ENCODE results near the gene HPS4.

The HPS4 gene

GRCh38 chr22:26499188-26499703 is 15.7 kb upstream of the HPS4 start:
- no peak for DNase-seq (ENCODE audit: low read depth in 2 of 2)

DNA sequence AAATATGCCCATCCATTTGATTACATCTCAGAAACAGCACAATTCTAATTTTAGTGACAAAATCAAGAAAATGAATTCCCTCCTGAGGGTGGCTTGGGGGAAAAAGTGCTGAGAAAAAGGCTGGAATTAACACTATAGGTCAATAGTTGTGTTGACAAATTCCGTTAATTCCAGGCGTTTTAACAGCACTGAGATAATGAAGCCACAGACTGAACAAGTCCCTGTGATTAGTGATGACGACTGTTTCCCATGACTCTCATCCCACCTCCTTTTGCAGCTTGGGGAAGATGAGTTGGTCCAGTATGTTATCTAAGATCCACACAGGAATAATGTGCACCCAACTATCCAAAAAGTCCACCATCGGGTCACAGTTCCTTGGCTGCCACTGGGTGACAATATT is 12.9 kb upstream of the HPS4 start:
- no peak for DNase-seq (ENCODE audit: low read depth in 2 of 2)

- no peak for DNase-seq (ENCODE audit: low read depth in 2 of 2)
These were observed 10.9 kb upstream of the HPS4 start for GRCh38 chr22:26494506-26494905.

- no peak for DNase-seq (ENCODE audit: low read depth in 2 of 2)
These were observed 8.6 kb upstream of the HPS4 start for GRCh38 chr22:26492220-26492619.

- DNase-seq (ENCODE audit: low read depth in 2 of 2): no peak
These were observed 6.0 kb upstream of the HPS4 start for GRCh38 chr22:26489447-26490036.

DNA sequence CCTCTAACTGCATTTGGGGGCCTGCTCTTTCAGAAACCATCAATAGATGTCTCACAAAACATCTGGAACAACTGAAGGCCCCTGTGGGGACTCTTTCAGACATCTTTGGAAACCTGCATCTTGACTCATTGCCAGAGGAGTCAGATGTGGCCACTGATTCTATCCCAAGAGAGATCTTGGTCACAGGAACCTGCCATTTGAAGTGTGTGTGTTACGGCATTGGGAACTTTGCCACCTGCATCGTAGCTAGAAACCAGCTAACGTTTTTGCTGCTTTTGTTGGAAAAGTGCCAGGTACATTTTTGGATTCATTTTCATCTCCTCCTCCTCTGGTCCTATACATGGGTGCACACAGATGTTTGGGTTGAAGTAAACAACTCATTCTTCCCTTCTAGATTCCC is 4.4 kb upstream of the HPS4 start:
- DNase-seq (ENCODE audit: low read depth in 2 of 2): no peak

GRCh38 chr22:26486394-26486793 is 2.8 kb upstream of the HPS4 start:
- no peak for DNase-seq (ENCODE audit: low read depth in 2 of 2)

GRCh38 chr22:26485806-26486390 is 2.3 kb upstream of the HPS4 start:
- DNase-seq (ENCODE audit: low read depth in 2 of 2): no peak

DNA sequence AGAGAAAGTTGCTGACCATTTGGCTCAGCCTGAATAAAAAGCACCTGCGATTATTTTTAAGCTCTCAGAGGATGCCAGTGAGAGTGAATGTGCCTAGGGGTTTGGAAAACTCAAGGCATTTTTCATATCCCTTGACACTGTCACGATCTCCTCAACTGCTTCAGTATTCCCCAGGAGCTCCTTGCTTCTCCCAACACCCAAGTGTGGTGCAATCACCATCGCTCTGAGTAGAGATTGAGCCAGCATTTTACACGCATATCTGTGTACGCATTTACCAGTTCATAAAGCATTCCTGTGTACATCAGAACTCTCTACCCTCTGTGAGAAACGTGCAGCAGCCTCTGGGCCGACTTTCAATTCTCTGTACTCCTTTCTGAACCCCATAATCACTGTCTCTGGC is 1.4 kb upstream of the HPS4 start:
- DNase-seq (ENCODE audit: low read depth in 2 of 2): no peak

- no peak for DNase-seq (ENCODE audit: low read depth in 2 of 2)
These were observed 750 bp upstream of the HPS4 start for GRCh38 chr22:26484360-26484706.

GRCh38 chr22:26483043-26483438 is 542 bp downstream of the HPS4 start:
- no peak for DNase-seq (ENCODE audit: low read depth in 2 of 2)

GRCh38 chr22:26482161-26482560 is 1.4 kb downstream of the HPS4 start:
- no peak for DNase-seq (ENCODE audit: low read depth in 2 of 2)

- DNase-seq (ENCODE audit: low read depth in 2 of 2): no peak
These were observed 1.9 kb downstream of the HPS4 start for GRCh38 chr22:26481694-26482093.

- DNase-seq (ENCODE audit: low read depth in 2 of 2): no peak
These were observed 2.4 kb downstream of the HPS4 start for GRCh38 chr22:26481112-26481693.

DNA sequence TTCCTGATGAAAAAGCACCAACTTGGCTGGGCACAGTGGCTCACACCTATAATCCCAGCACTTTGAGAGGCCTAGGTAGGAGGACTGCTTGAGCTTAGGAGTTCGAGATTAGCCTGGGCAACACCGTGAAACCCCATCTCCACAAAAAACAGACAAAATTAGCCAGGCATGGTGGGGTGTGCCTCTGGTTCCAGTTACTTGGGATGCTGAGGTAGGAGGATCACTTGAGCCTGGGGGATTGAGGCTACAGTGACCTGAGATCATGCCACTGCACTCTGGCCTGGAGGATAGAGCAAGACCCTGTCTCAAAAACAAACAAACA is 3.0 kb downstream of the HPS4 start:
- DNase-seq (ENCODE audit: low read depth in 2 of 2): no peak

DNA sequence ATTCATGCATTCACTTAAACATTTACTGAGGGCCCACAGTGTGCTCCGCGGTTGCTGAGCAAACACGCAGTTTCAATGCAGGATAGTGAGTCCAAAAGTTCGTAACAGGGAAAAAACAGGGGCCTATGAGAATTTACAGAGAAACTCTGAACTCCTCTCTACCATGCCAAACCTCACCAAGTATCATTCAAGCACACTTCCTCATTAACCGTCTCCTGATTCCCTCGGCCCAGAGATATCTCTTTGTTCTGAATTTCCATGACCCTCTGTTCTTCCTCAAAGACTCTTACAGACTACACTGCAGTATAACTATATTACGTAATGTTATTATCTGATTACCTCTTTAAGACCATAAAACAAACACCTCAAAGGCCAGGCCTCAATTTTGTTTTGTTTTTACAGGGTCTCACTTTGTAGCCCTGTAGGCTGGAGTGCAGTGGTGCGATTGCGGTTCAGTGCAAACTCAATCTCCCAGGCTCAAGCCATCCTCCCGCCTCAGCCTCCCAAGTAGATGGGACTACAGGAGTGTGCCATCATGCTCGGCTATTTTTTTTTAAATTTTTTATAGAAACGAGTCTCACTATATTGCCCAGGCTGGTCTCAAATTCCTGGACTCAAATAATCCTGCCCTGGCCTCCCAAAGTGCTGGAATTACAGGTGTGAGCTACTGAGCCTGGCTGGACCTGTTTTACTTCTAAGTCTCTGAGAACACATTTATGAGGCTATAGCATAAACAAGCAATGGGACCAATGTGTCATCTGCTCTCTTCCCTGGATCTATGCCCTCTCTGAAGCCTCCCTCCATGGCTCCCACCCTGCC is 3.6 kb downstream of the HPS4 start:
- DNase-seq (ENCODE audit: low read depth in 2 of 2): no peak

DNA sequence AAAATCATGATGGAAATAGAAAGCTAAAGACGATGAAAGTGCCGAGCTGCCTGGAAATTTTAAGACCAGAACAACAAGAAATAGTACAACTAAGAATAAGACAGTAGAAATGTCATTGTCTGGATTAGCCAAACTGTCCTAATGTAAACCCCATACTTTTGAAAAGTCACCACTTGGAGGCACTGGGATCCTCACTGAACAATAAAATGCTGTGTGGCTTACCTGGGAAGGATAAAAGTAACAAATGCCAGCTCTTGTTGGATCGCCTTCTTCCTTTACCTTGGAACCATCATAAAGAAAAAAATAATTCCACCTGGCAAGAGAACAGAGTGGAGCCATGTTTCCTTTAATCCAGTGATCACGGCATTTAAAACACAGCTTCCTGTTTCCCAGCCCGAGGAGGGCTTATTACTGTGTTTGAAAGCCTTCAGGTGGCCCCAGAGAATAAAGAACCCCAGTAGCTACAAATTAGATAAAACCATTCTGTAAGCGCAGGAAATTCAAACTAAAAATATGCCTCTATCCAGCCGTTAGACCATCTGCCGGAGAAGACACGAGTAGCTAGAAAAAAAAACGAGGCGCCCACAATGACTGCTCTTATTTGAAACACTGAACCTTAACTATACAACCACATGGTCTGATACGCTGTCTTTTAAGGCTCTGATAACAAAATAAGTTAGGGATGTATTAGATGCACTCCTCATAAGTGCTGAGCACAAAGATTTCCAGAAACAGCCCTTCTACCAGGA is 4.4 kb downstream of the HPS4 start:
- DNase-seq (ENCODE audit: low read depth in 2 of 2): no peak

DNA sequence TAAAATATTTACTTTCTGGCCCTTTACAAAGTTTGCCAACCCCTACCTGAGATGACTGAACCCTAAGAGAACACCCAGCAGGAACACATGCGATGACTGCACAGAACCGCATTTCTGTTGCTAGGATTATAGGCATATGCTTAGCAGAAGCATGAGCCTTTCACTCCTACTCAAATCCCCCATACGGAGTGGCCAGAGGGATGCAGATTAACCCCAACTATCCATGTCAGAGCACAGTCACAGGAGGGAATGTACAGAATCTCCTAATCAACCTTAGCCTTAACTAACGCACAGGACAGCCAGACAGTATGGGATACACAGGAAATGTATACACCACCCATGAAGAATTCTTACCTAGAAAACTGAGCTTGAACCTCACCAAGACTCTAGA is 6.2 kb downstream of the HPS4 start:
- no peak for DNase-seq (ENCODE audit: low read depth in 2 of 2)

GRCh38 chr22:26476705-26477340 is 6.8 kb downstream of the HPS4 start:
- no peak for DNase-seq (ENCODE audit: low read depth in 2 of 2)

DNA sequence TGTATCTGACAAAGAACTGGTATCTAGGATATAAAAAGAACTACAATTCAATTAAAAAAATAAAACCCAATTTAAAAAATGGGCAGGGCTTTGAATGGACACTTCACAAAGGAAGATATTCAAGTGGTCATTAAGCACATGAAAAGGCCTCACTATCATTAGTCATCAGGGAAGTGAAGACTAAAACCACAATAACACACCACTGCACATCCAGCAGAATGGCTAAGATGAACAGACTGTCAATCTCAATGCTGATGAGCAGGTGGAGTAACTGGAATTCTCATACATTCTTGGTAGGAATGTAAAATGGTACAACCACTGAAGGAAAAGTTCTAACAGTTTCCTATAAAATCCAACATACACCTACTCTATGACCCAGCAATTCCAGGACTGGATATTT is 8.9 kb downstream of the HPS4 start:
- DNase-seq (ENCODE audit: low read depth in 2 of 2): no peak

- DNase-seq (ENCODE audit: low read depth in 2 of 2): no peak
These were observed 12.1 kb downstream of the HPS4 start for GRCh38 chr22:26471522-26471921.

GRCh38 chr22:26470807-26471206 is 12.8 kb downstream of the HPS4 start:
- no peak for DNase-seq (ENCODE audit: low read depth in 2 of 2)

Data from stimulated activated CD4-positive, alpha-beta T cell treated with anti-CD3 and anti-CD28 coated beads, Interleukin-1b, Interleukin-23, amount 100 ng/mL, for 1 hour (primary cell).